ENCODE data around the gene PEX14. TPM values are rescaled to one million over a fixed set of nuclear protein-coding genes. Genes with fewer than 3 reads are reported as not detected.

PEX14 gene
- total RNA-seq, 2 experiments from 2014 or later = 13.3 to 14.8 TPM

DNA sequence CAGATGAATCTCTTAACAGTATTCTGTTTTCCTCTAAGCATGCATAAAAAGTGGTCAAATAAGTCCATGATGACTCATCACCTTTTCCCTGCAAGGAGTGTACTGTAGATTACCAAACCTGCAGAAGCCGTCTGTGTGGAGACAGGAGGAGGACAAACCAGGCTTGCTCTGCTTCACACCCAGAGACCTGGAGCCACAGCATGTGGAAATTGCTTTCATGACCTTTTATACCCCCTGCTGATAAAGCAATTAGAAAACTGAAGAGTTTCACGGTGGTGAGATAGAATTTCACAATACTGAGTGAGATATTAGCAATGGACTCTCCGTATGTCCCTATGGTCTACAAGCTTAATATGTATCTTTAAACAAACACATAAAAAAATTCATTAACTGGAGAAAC, 15.6 kb upstream of the PEX14 start:
- Histone ChIP-seq H3K27me3 (ENCODE audit: control insufficient read depth in 1 of 2, insufficient read depth in 2 of 2, low read length in 2 of 2) (no peaks in the 10 kb centered on the region), H3K4me3 (ENCODE audit: low read length) (no peak overlapping the region), H3K36me3 (ENCODE audit: insufficient read depth, low read length) (peaks cover 28% of the 10 kb centered on the region), H3K4me1 (ENCODE audit: insufficient read depth, low read length) (no peaks in the 10 kb centered on the region), H3K27ac (ENCODE audit: low read depth in 1 of 2, low read length in 2 of 2) (no peak overlapping the region), H3K9me3 (ENCODE audit: control insufficient read depth in 1 of 2, insufficient read depth in 1 of 2, low read length in 2 of 2) (peaks cover 0 to 10% of the 10 kb centered on the region in 2 experiments)
- TF ChIP-seq, protein P1, sequence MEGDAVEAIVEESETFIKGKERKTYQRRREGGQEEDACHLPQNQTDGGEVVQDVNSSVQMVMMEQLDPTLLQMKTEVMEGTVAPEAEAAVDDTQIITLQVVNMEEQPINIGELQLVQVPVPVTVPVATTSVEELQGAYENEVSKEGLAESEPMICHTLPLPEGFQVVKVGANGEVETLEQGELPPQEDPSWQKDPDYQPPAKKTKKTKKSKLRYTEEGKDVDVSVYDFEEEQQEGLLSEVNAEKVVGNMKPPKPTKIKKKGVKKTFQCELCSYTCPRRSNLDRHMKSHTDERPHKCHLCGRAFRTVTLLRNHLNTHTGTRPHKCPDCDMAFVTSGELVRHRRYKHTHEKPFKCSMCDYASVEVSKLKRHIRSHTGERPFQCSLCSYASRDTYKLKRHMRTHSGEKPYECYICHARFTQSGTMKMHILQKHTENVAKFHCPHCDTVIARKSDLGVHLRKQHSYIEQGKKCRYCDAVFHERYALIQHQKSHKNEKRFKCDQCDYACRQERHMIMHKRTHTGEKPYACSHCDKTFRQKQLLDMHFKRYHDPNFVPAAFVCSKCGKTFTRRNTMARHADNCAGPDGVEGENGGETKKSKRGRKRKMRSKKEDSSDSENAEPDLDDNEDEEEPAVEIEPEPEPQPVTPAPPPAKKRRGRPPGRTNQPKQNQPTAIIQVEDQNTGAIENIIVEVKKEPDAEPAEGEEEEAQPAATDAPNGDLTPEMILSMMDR (IDR thresholded peaks at IDR 0.05) = no peak
- intact Hi-C loops (cut with DNase I, micrococcal nuclease) = no loop called here
- no peak for DNase-seq
- no peak overlapping the region for H3K27ac Mint-ChIP-seq
- H3K27me3 Mint-ChIP-seq = no peaks in the 10 kb centered on the region
- peaks cover 3% of the 10 kb centered on the region for H3K4me1 Mint-ChIP-seq (ENCODE audit: low read depth)
- H3K36me3 Mint-ChIP-seq (ENCODE audit: low read depth) = peaks cover 46% of the 10 kb centered on the region
- ChIA-PET POLR2A (no interaction called here), CTCF (interaction anchor here (1.2 kb wide), 1 partner anchor 52 kb away, joined by 3 read pairs; no protein-coding TSS in a partner anchor)
- no peaks in the 10 kb centered on the region for H3K9me3 Mint-ChIP-seq
- no peak for ATAC-seq (ENCODE audit: poor library complexity)
- no peak overlapping the region for H3K4me3 Mint-ChIP-seq

DNA sequence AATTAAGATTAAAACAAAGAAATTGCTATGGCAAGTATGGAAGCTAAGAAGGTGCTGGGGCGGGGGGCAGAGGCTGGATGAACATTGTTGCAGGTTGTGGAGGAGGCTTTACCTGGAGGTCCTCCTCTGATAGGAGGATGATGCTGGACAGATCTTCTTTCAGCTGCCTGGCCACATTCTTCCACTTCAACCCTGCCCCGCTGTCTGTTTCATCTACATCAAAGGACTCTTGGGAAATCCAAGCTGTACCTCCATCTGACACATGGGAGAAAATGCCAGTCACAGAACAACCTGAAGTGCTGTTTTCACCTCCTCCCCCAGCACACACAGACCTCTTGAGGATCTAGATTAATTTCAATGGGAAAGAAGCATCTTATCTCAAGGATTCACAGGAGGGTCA, 7.7 kb upstream of the PEX14 start:
- TF ChIP-seq, protein P1 (IDR thresholded peaks at IDR 0.05) = no peak
- no peaks in the 10 kb centered on the region for H3K9me3 Mint-ChIP-seq
- no peak for DNase-seq
- intact Hi-C loops (cut with DNase I, micrococcal nuclease) = no loop called here
- Histone ChIP-seq H3K4me1 (ENCODE audit: insufficient read depth, low read length) (peaks cover 10% of the 10 kb centered on the region), H3K27me3 (ENCODE audit: control insufficient read depth in 1 of 2, insufficient read depth in 2 of 2, low read length in 2 of 2) (no peaks in the 10 kb centered on the region), H3K27ac (ENCODE audit: low read depth in 1 of 2, low read length in 2 of 2) (no peak overlapping the region), H3K9me3 (ENCODE audit: control insufficient read depth in 1 of 2, insufficient read depth in 1 of 2, low read length in 2 of 2) (no peaks in the 10 kb centered on the region), H3K36me3 (ENCODE audit: insufficient read depth, low read length) (peaks cover 55% of the 10 kb centered on the region), H3K4me3 (ENCODE audit: low read length) (no peak overlapping the region)
- ChIA-PET CTCF (interaction anchor here (0.7 kb wide), 1 partner anchor 517 kb away, joined by 3 read pairs; no protein-coding TSS in a partner anchor), POLR2A (no interaction called here)
- ATAC-seq (ENCODE audit: poor library complexity) = no peak
- H3K36me3 Mint-ChIP-seq (ENCODE audit: low read depth) = peaks cover 52% of the 10 kb centered on the region
- no peak overlapping the region for H3K4me3 Mint-ChIP-seq
- peaks cover 12% of the 10 kb centered on the region for H3K4me1 Mint-ChIP-seq (ENCODE audit: low read depth)
- no peaks in the 10 kb centered on the region for H3K27me3 Mint-ChIP-seq
- no peak overlapping the region for H3K27ac Mint-ChIP-seq

DNA sequence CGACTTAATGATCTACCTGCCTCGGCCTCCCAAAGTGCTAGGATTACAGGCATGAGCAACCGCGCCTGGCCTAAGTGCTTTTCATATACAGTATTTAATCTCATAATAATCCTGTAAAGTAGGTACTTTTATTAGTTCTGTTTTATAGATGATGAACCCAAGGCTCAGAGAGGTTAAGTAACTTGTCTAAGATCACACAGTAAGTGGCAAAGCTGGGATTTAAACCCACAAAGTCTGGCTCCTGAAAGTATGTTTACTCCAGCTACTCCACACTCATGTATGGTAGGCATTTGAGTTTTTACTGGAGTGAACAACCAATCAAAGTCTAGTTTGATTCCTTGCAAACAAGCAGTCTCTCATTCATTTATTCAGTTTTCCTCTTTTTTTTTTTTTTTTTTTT, 4.7 kb upstream of the PEX14 start:
- no peaks in the 10 kb centered on the region for H3K9me3 ChIP-seq (ENCODE audit: control insufficient read depth in 1 of 2, insufficient read depth in 1 of 2, low read length in 2 of 2)
- Mint-ChIP-seq H3K36me3 (ENCODE audit: low read depth) (peaks cover 34% of the 10 kb centered on the region), H3K27ac (no peak overlapping the region), H3K9me3 (no peaks in the 10 kb centered on the region), H3K4me3 (no peak overlapping the region), H3K27me3 (no peaks in the 10 kb centered on the region), H3K4me1 (ENCODE audit: low read depth) (peaks cover 30% of the 10 kb centered on the region)
- intact Hi-C loops (cut with DNase I, micrococcal nuclease) = loop anchor here (10.0 kb wide), 2 partner anchors 75 to 1235 kb away; partner anchors contain the start of genes H6PD (in 1 of the 2) and PGD (in 1 of the 2)
- DNase-seq (no peak), ATAC-seq (ENCODE audit: poor library complexity) (no peak)
- H3K4me1 ChIP-seq (ENCODE audit: insufficient read depth, low read length) = peaks cover 26% of the 10 kb centered on the region
- H3K27ac ChIP-seq (ENCODE audit: low read depth in 1 of 2, low read length in 2 of 2) = no peak overlapping the region
- ChIA-PET CTCF (interaction anchor here (0.7 to 3.3 kb wide), 2 partner anchors 25 to 118 kb away, joined by 4 to 11 read pairs; no protein-coding TSS in a partner anchor), POLR2A (no interaction called here)
- no peaks in the 10 kb centered on the region for H3K27me3 ChIP-seq (ENCODE audit: control insufficient read depth in 1 of 2, insufficient read depth in 2 of 2, low read length in 2 of 2)
- TF ChIP-seq, protein P1 (IDR thresholded peaks at IDR 0.05) = no peak
- peaks cover 36% of the 10 kb centered on the region for H3K36me3 ChIP-seq (ENCODE audit: insufficient read depth, low read length)
- H3K4me3 ChIP-seq (ENCODE audit: low read length) = no peak overlapping the region
